ENCODE measurements around the gene PAX4.

DNA sequence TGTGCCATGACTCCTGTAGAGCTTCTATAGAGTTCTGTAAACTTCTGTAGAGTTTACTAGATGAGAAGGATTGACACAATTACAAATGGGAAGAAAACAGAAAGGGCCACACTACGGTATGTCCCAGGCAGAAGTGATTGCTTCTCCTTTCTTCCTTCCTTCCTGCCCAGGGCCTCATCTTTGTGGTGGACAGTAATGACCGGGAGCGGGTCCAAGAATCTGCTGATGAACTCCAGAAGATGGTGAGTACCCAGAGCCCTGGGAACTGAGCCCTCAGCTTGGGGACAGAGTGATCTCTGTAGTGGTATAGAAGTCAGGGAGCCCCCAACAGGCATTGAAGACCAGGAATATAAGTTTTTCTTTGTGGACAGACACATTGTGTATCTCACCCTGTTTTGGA is 28.0 kb downstream of the PAX4 start:
- TF ChIP-seq, protein P1, sequence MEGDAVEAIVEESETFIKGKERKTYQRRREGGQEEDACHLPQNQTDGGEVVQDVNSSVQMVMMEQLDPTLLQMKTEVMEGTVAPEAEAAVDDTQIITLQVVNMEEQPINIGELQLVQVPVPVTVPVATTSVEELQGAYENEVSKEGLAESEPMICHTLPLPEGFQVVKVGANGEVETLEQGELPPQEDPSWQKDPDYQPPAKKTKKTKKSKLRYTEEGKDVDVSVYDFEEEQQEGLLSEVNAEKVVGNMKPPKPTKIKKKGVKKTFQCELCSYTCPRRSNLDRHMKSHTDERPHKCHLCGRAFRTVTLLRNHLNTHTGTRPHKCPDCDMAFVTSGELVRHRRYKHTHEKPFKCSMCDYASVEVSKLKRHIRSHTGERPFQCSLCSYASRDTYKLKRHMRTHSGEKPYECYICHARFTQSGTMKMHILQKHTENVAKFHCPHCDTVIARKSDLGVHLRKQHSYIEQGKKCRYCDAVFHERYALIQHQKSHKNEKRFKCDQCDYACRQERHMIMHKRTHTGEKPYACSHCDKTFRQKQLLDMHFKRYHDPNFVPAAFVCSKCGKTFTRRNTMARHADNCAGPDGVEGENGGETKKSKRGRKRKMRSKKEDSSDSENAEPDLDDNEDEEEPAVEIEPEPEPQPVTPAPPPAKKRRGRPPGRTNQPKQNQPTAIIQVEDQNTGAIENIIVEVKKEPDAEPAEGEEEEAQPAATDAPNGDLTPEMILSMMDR (IDR thresholded peaks at IDR 0.05), result no peak
- TF ChIP-seq EP300 (IDR thresholded peaks at IDR 0.05) (no peak), POLR2AphosphoS5 (IDR thresholded peaks at IDR 0.05) (no peak)
